B cell (primary cell): ENCODE data around the gene TCAIM.
"Not testable (repeated sequence)": the region's sequence is repeated elsewhere in the genome, so short reads cannot be mapped to it uniquely, and the experiment has no call there.

ENCODE experiments used
- EZH2 ChIP-seq: IDR thresholded peaks from 2 replicates; pipeline ENCODE4 v1.6.1; 2012; ENCODE audit warnings: borderline replicate concordance, low read depth, mild to moderate bottlenecking, moderate library complexity, low read length; ENCODE audit not compliant: insufficient read depth, poor library complexity, severe bottlenecking
- TF ChIP-seq, protein P1 (sequence below): fragments of 200-600 bp; IDR thresholded peaks from one replicate; pipeline ENCODE4 v1.8.0; 2022; ENCODE audit warnings: antibody characterized with exemption, mild to moderate bottlenecking

- TF ChIP-seq, protein P1, sequence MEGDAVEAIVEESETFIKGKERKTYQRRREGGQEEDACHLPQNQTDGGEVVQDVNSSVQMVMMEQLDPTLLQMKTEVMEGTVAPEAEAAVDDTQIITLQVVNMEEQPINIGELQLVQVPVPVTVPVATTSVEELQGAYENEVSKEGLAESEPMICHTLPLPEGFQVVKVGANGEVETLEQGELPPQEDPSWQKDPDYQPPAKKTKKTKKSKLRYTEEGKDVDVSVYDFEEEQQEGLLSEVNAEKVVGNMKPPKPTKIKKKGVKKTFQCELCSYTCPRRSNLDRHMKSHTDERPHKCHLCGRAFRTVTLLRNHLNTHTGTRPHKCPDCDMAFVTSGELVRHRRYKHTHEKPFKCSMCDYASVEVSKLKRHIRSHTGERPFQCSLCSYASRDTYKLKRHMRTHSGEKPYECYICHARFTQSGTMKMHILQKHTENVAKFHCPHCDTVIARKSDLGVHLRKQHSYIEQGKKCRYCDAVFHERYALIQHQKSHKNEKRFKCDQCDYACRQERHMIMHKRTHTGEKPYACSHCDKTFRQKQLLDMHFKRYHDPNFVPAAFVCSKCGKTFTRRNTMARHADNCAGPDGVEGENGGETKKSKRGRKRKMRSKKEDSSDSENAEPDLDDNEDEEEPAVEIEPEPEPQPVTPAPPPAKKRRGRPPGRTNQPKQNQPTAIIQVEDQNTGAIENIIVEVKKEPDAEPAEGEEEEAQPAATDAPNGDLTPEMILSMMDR, result not testable (repeated sequence)
- TF ChIP-seq EZH2, result not testable (repeated sequence)
Measured at GRCh38 chr3:44398271-44398670, 59.7 kb downstream of the TCAIM start.
